ENCODE measurements around the gene SLC9A9.

SLC9A9 gene

DNA sequence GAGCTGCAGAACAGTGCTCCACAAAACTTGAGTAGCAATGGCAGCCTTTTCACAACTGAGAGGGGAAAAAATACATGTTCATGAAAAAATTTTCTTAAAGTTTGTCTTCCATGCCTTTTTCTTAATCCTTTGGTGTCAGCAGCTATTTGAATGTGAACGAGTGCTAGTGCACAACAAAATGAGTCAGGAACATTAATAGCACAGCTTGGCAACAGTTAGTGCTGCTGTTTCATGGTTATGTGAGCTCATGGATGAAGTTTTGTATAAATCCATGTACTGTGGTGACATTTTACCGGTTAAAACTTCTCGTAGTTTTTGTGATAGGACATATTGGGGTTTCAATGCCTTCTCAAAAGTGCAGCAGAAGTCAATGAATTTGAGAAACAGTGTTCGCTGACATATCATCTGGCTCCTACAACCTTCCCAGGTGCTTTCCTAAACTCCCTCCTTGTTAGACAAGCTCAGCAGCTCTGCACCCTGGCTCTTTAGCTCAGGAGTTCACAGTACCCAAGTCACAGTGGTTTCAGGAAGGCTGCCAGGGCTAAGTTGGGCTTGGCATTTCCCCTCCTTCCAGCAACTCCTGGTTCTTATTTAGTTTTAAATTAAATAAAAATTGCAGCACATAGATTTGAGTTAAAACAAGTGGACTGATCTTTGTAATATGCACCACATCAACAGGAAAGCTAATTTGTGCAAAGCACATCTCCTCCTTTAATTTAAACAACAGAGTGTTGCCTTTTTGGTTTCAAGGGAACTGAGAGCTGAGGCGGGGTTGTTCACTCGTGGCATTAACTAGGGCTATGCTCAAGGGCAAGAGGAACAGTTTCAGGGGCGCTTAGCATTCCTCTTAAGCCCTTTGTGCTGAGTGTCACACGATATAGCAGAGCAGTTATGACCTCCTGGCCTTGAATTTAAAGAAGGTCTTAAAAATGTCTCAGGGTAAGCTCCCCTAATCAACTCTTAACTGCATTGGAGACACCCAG, 365.9 kb downstream of the SLC9A9 start:
- no peak overlapping the region for H3K27ac ChIP-seq (replicated peaks)
- no peaks in the 10 kb centered on the region for H3K27me3 ChIP-seq (ENCODE audit: insufficient read depth, poor library complexity, severe bottlenecking)
- no peak overlapping the region for H3K4me3 ChIP-seq (replicated peaks; ENCODE audit: insufficient read depth, low read length)
- DNase-seq (ENCODE audit: low read depth in 1 of 2, low spot score in 1 of 2) = no peak
- TF ChIP-seq POLR2AphosphoS5 (IDR thresholded peaks at IDR 0.05; ENCODE audit: low read depth) = no peak
- no peak for TF ChIP-seq REST (IDR thresholded peaks at IDR 0.05; ENCODE audit: insufficient replicate concordance, low read depth)
- no peak for TF ChIP-seq SPI1 (IDR thresholded peaks at IDR 0.05; ENCODE audit: borderline replicate concordance, low read depth)
- TF ChIP-seq GABPA (IDR thresholded peaks at IDR 0.05; ENCODE audit: low read depth) = no peak
- TF ChIP-seq CTCF (IDR thresholded peaks at IDR 0.05; ENCODE audit: insufficient read depth, low read length) = no peak

GRCh38 chr3:143480344-143480743, 367.9 kb downstream of the SLC9A9 start:
- Histone ChIP-seq H3K4me3 (replicated peaks; ENCODE audit: insufficient read depth, low read length) (no peak overlapping the region), H3K27ac (replicated peaks) (no peak overlapping the region), H3K27me3 (ENCODE audit: insufficient read depth, poor library complexity, severe bottlenecking) (no peaks in the 10 kb centered on the region)
- DNase-seq (ENCODE audit: low read depth in 1 of 2, low spot score in 1 of 2) = no peak
- TF ChIP-seq REST (IDR thresholded peaks at IDR 0.05; ENCODE audit: insufficient replicate concordance, low read depth) (no peak), CTCF (IDR thresholded peaks at IDR 0.05; ENCODE audit: insufficient read depth, low read length) (no peak), SPI1 (IDR thresholded peaks at IDR 0.05; ENCODE audit: borderline replicate concordance, low read depth) (no peak), GABPA (IDR thresholded peaks at IDR 0.05; ENCODE audit: low read depth) (no peak), POLR2AphosphoS5 (IDR thresholded peaks at IDR 0.05; ENCODE audit: low read depth) (no peak)

GRCh38 chr3:143479727-143480126, 368.5 kb downstream of the SLC9A9 start:
- TF ChIP-seq SPI1 (IDR thresholded peaks at IDR 0.05; ENCODE audit: borderline replicate concordance, low read depth) (no peak), CTCF (IDR thresholded peaks at IDR 0.05; ENCODE audit: insufficient read depth, low read length) (no peak), REST (IDR thresholded peaks at IDR 0.05; ENCODE audit: insufficient replicate concordance, low read depth) (no peak), POLR2AphosphoS5 (IDR thresholded peaks at IDR 0.05; ENCODE audit: low read depth) (no peak), GABPA (IDR thresholded peaks at IDR 0.05; ENCODE audit: low read depth) (no peak)
- H3K4me3 ChIP-seq (replicated peaks; ENCODE audit: insufficient read depth, low read length) = no peak overlapping the region
- DNase-seq (ENCODE audit: low read depth in 1 of 2, low spot score in 1 of 2) = no peak
- no peaks in the 10 kb centered on the region for H3K27me3 ChIP-seq (ENCODE audit: insufficient read depth, poor library complexity, severe bottlenecking)
- H3K27ac ChIP-seq (replicated peaks) = no peak overlapping the region

All from HL-60 (cell line).